HG02840 (cell line): Measurements from ENCODE around the gene MTMR4.
"Not testable (repeated sequence)": the region's sequence is repeated elsewhere in the genome, so short reads cannot be mapped to it uniquely, and the experiment has no call there.

Experiments used
- ATAC-seq: cut with Tn5 transposase; IDR thresholded peaks from one replicate; pipeline ENCODE4 v1.9.1; 2021; ENCODE audit warnings: mild to moderate bottlenecking, moderate library complexity, moderate number of reproducible peaks; ENCODE audit not compliant: unreplicated experiment, low FRiP score

Gene MTMR4

GRCh38 chr17:58498177-58498828 is 16.1 kb downstream of the MTMR4 start:
- no peak for ATAC-seq

- no peak for ATAC-seq
Observed at GRCh38 chr17:58493506-58493905, 20.9 kb downstream of the MTMR4 start.

- no peak for ATAC-seq
Observed at GRCh38 chr17:58492238-58493121, 22.0 kb downstream of the MTMR4 start.

DNA sequence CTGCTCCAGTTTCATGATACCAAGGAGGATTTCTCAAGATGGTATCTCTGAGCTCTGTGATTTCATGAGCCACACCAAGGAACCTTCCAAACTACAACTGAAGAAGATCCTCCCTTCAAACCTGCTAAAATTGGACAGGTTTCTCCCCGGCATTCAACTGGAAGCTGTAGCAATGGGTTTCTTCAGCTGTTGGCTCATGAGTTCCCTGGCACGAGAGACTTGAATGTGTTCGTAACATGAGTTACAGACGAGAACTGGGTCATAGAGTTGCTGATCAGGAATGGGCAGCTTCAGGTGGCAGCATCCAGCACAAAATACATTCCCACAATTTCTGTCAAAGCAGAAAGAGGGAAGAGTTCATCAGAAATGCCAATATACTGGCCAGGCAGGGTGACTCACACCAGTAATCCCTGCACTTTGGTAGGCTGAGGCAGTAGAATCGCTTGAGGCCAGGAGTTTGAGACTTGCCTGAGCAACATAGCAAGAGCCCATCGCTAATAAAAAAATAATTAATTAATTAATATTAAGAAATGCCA is 22.9 kb downstream of the MTMR4 start:
- ATAC-seq, result no peak

DNA sequence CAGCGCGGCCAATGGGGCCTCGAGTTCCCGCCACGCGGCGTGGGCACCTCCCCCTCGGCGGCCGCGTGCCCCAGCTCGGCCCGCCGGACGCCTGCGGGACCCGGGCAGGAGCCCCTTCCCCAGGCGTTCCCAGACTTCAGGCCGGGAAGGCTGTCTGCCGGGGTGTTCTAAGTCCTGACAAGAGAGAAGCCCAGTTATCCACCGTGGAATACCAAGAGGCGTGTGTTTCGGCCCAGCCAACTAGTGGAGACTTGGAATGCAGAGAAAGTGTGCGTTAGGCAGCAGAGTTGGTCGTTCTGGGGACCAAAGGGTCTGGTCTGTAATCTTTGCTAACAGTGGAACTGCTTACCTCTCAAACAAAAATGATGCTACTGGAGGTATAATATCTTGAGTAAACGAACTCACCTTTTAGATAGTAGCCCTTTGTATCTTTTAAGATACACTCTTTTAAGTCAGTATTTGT is 26.0 kb downstream of the MTMR4 start:
- no peak for ATAC-seq

GRCh38 chr17:58487589-58488427 is 26.6 kb downstream of the MTMR4 start, which contains the start of gene HSF5:
HSF5 (minus strand) TSS chr17:58488408; CDS start chr17:58488274, 134 bp downstream.
- no peak for ATAC-seq

DNA sequence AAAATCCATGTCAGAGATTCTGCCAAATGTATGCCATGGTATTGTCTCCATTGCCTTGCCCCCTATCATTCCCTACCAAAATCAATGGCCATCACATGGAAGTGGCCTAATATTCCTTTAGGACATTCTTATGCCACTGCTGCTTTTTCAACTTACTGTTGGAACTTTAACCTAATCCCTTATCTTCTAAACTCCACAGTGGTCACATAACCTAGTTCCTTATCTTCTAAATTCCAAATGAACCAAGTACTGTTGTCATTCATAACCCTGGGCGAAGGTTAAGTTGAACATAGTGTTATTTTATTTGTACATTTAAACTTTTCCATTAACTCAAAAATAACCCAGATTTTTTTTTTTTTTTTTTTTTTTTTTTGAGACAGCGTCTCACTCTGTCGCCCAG is 29.8 kb downstream of the MTMR4 start:
- no peak for ATAC-seq

DNA sequence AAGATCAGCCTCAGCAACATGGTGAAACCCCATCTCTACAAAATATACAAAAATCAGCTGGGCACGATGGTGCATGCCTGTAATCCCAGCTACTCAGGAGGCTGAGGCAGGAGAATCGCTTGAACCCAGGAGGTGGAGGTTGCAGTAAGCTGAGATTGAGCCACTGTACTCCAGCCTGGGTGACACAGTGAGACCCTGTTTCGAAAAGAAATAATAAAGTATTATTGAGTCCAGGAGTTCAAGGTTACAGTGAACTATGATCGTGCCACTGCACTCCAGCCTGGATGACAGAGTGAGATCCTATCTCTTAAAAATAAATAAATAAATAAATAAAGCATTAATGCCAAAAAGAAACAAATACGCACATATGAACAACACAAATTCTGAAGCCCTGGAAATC is 32.6 kb downstream of the MTMR4 start:
- not testable (repeated sequence) for ATAC-seq

DNA sequence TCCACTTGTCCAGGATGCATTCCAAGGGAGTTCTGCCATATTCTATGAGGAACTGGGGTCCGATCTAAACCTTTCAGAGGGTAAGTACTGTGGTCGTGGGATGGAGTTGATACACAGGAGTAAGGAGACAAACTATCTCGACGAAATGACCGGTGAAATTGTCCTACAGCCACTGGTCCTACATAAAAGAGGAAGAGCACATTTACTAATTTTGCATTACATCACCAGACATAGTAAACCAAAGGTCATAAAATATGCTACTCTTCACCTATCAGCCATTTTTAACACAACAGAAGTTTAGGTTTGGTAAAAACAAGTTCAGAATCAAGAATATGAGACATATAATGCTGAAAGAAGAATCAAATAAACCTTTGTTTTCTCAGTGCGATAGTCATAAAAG is 34.3 kb downstream of the MTMR4 start:
- no peak for ATAC-seq

GRCh38 chr17:58476812-58477211 is 37.6 kb downstream of the MTMR4 start:
- ATAC-seq, result no peak

GRCh38 chr17:58475985-58476384 is 38.5 kb downstream of the MTMR4 start:
- no peak for ATAC-seq

DNA sequence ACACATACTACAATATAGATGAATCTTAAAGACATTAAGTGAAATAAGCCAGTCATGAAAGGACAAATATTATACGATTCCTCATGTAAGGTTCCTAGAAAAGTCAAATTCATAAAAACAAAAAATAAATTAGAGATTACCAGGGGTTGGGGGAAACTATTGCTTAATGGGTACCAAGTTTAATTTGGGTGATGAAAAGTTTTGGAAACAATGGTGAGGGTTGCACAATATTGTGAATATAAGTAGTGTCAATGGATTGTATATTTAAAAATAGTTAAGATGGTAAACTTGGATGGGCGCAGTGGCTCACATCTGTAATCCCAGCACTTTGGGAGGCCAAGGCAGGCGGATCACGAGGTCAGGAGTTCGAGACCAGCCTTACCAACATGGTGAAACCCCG is 44.1 kb downstream of the MTMR4 start:
- no peak for ATAC-seq

DNA sequence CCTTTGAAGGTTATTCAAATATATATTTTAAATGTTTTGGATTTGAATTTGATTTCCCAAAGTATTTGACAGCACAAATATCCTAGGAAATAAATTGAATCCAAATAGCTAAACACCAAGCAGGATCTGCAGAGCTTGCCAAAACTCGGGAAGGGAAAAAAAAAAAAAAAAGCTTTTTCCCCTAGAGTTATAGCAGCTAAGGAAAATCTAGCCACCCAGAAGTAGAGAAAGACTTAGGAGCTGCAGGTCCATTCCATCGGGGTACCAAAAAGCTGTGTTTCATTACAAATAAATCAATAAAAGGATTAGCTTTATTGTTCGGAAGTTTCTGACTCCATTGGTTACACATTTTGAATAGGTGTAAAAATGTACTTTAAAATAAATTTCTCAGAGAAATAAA is 45.5 kb downstream of the MTMR4 start:
- ATAC-seq, result no peak

DNA sequence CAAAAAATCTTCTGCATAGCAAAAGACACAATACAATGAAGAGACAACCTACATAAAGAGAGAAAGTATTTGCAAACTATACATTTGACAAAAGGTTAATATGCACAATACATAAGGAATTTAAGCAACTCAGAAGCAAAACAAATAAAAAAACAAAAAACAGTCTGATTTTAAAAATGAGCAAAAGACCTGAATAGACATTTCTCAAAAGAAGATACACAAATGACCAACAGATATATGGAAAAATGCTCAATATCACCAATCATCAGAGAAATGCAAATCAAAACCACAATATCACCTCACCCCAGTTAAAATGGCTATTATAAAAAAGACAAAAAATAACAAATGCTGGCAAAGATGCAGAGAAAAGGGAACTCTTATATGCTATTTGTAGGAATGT is 58.9 kb downstream of the MTMR4 start:
- no peak for ATAC-seq

DNA sequence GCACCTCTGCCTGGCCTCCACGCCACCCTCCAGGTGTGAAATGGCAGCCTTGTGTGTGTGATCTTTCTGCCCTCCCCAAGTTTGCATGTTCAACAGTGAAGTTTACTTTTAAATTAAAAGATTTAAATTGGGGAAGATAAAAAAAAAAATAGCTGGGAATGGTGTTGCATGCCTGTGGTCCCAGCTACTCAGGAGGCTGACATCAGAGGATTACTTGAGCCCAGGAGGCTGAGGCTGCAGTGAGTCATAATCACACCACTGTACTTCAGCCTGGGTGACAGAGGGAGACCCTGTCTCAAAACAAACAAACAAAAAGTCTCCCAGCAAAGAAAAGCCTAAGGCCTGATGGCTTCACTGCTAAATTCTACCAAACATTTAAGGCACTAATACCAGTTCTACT is 61.7 kb downstream of the MTMR4 start:
- ATAC-seq, result no peak

GRCh38 chr17:58447039-58447975 is 67.1 kb downstream of the MTMR4 start:
- no peak for ATAC-seq

DNA sequence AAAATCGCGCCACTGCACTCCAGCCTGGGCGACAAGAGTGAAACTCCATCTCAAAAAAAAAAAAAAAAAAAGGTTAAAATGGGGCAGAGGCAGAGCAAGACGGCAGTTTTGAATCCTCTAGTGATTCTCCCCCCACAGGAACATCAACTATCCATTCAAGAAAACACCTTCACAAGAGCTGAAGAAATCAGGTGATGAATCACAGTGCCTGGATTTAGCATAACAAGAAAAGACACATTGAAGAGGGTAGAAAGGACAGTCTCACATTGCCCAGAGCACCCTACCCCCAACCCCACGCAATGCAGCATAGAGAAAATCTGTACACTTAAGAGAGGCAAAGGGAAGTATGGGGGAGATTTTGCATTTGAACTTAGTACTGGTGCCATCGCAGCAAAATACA is 68.4 kb downstream of the MTMR4 start:
- ATAC-seq, result no peak
